Lower lobe of right lung (tissue), 2 donors: ENCODE measurements around the gene ZNF280C. TPM values are rescaled to one million over a fixed set of nuclear protein-coding genes. Genes with fewer than 3 reads are reported as not detected.

ENCODE experiments used
- ATAC-seq, 2 donors: fragments of 200-7000 bp; cut with Tn5 transposase; one replicate each; pipeline ENCODE4 v1.9.1; 2020 to 2022; ENCODE audit warnings: mild to moderate bottlenecking in 2 of 2, moderate library complexity in 2 of 2
- DNase-seq: peaks from one replicate; pipeline ENCODE4 v3.0.0-alpha.2; 2020
- H3K27ac ChIP-seq: fragments of 200-600 bp; one replicate; pipeline ENCODE4 v1.8.0; 2022
- H3K27me3 ChIP-seq: fragments of 200-600 bp; one replicate; pipeline ENCODE4 v1.8.0; 2022; ENCODE audit warnings: low read depth
- H3K36me3 ChIP-seq: fragments of 200-600 bp; one replicate; pipeline ENCODE4 v1.8.0; 2022; ENCODE audit warnings: mild to moderate bottlenecking
- H3K4me1 ChIP-seq: fragments of 200-600 bp; one replicate; pipeline ENCODE4 v1.8.0; 2022
- H3K4me3 ChIP-seq: fragments of 200-600 bp; one replicate; pipeline ENCODE4 v1.8.0; 2022; ENCODE audit warnings: mild to moderate bottlenecking
- H3K9me3 ChIP-seq: fragments of 200-600 bp; one replicate; pipeline ENCODE4 v1.8.0; 2022
- CTCF ChIP-seq: fragments of 200-600 bp; IDR thresholded peaks from one replicate; pipeline ENCODE4 v1.8.0; 2022; ENCODE audit warnings: antibody characterized with exemption, mild to moderate bottlenecking
- intact Hi-C: fragments of 100-400 bp; cut with DNase I; formaldehyde crosslinking; loops from one replicate; pipeline ENCODE4 v1.11.0; 2022
- long read RNA-seq: library from polyadenylated mRNA; unstranded; transcript quantifications from one replicate; pipeline ENCODE4 v2.0.0, GENCODE V29; 2021
- total RNA-seq: library from RNA; stranded (reverse); fragmentation: NEBNext Ultra II Directional; extraction: Animal tissue kit (Norgen Biotek cat#: 25700); gene quantifications from one replicate; pipeline ENCODE4 v1.2.1, GENCODE V29; 2021
- donor health status: DM: no; HTN: yes; CAD: no; lungs with severe emphysema.

Gene ZNF280C
- total RNA-seq: 5.6 TPM
- long read RNA-seq, full-length matches to known transcripts: 5 of 8 reads
- long read RNA-seq, partial matches to known transcripts: 1 of 8 reads
- long read RNA-seq, other reads (novel, unspliced or antisense): 2 of 8 reads

DNA sequence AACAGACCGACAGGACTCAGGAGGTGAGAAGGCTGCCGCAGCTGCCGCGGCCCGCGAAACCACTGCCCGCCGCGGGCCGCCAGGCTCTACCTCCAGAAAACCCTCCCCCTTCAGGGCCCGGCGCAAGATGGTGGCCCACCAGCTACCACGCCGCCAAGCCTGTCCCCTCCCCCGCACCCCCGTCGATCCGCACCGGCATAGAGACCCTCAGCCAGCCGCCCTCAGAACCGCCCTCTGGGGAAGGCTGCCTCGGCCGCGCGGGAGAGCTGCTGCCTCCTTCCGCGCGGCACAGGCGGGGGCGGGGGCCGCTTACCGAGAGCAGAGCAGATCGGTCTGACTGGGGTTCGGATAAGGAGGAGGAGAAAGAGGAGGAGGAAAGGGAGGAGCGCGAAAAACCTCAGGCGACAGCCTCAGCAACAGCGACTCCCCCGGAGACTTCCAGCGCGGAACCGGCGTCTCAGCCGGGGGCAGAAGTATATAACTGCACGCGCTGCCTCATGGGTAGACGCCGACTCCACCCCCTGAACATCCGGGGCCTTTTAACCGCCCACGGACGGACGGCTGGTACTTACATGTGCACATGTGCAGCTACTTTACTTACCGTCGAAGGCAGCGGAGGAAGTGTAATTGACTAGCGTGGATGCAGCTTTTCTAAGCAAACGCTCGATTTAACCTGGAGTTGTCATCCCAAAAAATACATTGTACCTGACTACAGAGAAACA is at the start of gene ZNF280C:
TSS of gene ZNF280C (minus strand) at position 451 of the 722 bp plus-strand sequence. CDS start 8,450 bp downstream, outside the sequence.
- peak; percentile 98 to 100 for ATAC-seq
- peak; percentile 92 for DNase-seq
- peak; percentile 33 for TF ChIP-seq CTCF
- Histone ChIP-seq H3K27ac (peak within 1 kb of the TSS; percentile 46), H3K9me3 (no peaks in the 10 kb centered on the region), H3K36me3 (no peaks in the 10 kb centered on the region), H3K4me3 (peak within 1 kb of the TSS; percentile 62), H3K27me3 (no peaks in the 10 kb centered on the region), H3K4me1 (peaks cover 7% of the 10 kb centered on the region)
- intact Hi-C loops: no loop called here

DNA sequence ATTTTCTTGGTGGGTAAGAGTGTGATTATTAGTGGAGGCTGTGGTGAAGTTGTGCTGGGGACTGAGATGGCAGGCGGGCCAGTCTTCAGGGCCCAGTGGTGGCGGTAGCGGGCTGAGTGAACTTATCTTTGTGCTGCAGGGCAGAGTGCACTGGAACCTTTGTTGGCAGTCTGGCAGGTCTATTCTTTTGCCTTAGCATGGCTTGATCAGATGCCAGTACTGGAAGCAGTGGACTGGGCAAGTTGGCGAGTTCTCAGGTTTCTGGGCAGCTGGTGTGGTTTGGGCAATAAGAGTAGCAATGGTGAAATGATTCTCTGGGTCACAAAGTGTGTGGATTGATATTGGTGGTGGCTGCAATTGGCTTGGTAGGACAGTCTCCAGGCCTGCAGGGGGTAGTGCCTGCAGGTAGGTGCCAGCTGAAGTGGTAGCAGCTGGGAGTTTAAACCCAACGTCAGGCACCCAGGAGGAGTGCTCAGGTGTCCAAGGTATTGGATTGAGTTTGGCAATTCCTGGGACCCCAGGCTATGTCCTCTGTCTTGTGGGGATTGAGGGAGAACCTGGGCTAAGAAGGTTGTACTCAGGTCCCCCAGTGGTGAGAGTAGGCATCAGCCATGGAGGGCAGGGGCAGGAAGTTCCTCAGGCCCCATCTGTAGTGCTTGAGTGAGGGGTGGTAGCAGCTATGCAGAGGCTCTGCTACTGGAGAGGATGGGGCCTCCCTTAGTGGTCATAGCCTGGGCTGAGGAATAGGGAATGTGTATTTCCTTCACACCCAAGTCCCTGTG is 36.1 kb upstream of the ZNF280C start:
- ATAC-seq (no peak), DNase-seq (no peak)
- Histone ChIP-seq H3K27ac (no peak overlapping the region), H3K4me3 (no peak overlapping the region), H3K9me3 (no peaks in the 10 kb centered on the region), H3K27me3 (no peaks in the 10 kb centered on the region), H3K4me1 (no peaks in the 10 kb centered on the region), H3K36me3 (no peaks in the 10 kb centered on the region)
- intact Hi-C loops: no loop called here
- no peak for TF ChIP-seq CTCF

- intact Hi-C loops: no loop called here
- Histone ChIP-seq H3K27me3 (no peaks in the 10 kb centered on the region), H3K36me3 (no peaks in the 10 kb centered on the region), H3K4me1 (no peaks in the 10 kb centered on the region), H3K4me3 (no peak overlapping the region), H3K9me3 (no peaks in the 10 kb centered on the region), H3K27ac (no peak overlapping the region)
- DNase-seq: no peak
- ATAC-seq: no peak
- no peak for TF ChIP-seq CTCF
Observed at GRCh38 chrX:130301977-130302376, 33.3 kb upstream of the ZNF280C start.

- H3K27me3 ChIP-seq: no peaks in the 10 kb centered on the region
- intact Hi-C loops: no loop called here
Observed at GRCh38 chrX:130301405-130301804, 32.7 kb upstream of the ZNF280C start.

GRCh38 chrX:130300010-130300282 is 31.2 kb upstream of the ZNF280C start:
- no peak overlapping the region for H3K4me3 ChIP-seq

More at GRCh38 chrX:130301405-130301804, 32.7 kb upstream of the ZNF280C start:
- DNase-seq (no peak), ATAC-seq (no peak)
- Histone ChIP-seq H3K36me3 (no peaks in the 10 kb centered on the region), H3K4me3 (no peak overlapping the region), H3K4me1 (no peaks in the 10 kb centered on the region), H3K9me3 (no peaks in the 10 kb centered on the region), H3K27ac (no peak overlapping the region)
- no peak for TF ChIP-seq CTCF

More at GRCh38 chrX:130300010-130300282, 31.2 kb upstream of the ZNF280C start:
- Histone ChIP-seq H3K27ac (no peak overlapping the region), H3K4me1 (no peaks in the 10 kb centered on the region), H3K27me3 (no peaks in the 10 kb centered on the region), H3K36me3 (no peaks in the 10 kb centered on the region), H3K9me3 (no peaks in the 10 kb centered on the region)
- no peak for TF ChIP-seq CTCF
- ATAC-seq (no peak), DNase-seq (no peak)
- intact Hi-C loops: no loop called here
